ENCODE results near the gene PNPLA8.
"Not testable (repeated sequence)": the region's sequence is repeated elsewhere in the genome, so short reads cannot be mapped to it uniquely, and the experiment has no call there.

- not testable (repeated sequence) for TF ChIP-seq CTCF (IDR thresholded peaks at IDR 0.05; ENCODE audit: poor library complexity, severe bottlenecking); SMC3 (conservative IDR thresholded peaks at IDR 0.05; ENCODE audit: poor library complexity); MXI1 (conservative IDR thresholded peaks at IDR 0.05; ENCODE audit: poor library complexity, severe bottlenecking); TAF1 (IDR thresholded peaks at IDR 0.05; ENCODE audit: low read depth); POLR2AphosphoS5 (IDR thresholded peaks at IDR 0.05); REST (IDR thresholded peaks at IDR 0.05; ENCODE audit: borderline replicate concordance); RAD21 (conservative IDR thresholded peaks at IDR 0.05); EZH2 (IDR thresholded peaks at IDR 0.05; ENCODE audit: borderline replicate concordance, insufficient read depth, low read length, poor library complexity, severe bottlenecking)
Measured at GRCh38 chr7:108556665-108557064, 30.7 kb upstream of the PNPLA8 start.

Measured in neural cell (in vitro differentiated cells).